Tibial nerve (tissue), 4 donors: Measurements from ENCODE around the gene KCNIP3. TPM values are rescaled to one million over a fixed set of nuclear protein-coding genes. Genes with fewer than 3 reads are reported as not detected.
A peak's percentile ranks its signal among the peaks of the same experiment; 100 is the strongest.
"Not testable (repeated sequence)": the region's sequence is repeated elsewhere in the genome, so short reads cannot be mapped to it uniquely, and the experiment has no call there.

ENCODE experiments used
- DNase-seq, 2 donors: peaks; one replicate each; pipeline ENCODE4 v3.0.0-alpha.2; 2019; ENCODE audit warnings: low spot score in 2 of 2
- H3K27ac ChIP-seq, 4 donors: fragments of 200-600 bp; sonication (generic) in 3 of 4; one replicate each; pipeline ENCODE4 v1.5.1; 2017 to 2019; ENCODE audit warnings: mild to moderate bottlenecking in 1 of 4
- H3K27me3 ChIP-seq, 2 donors: fragments of 200-600 bp; sonication (generic) in 1 of 2; one replicate each; pipeline versions ENCODE4 v1.5.1 to v1.6.0; 2017 to 2019
- H3K36me3 ChIP-seq, 3 donors: fragments of 200-600 bp; sonication (generic); one replicate each; pipeline ENCODE4 v1.5.1; 2018 to 2019
- H3K4me1 ChIP-seq, 4 donors: fragments of 200-600 bp; sonication (generic) in 3 of 4; one replicate each; pipeline ENCODE4 v1.5.1; 2017 to 2019
- H3K4me3 ChIP-seq, 4 donors: fragments of 200-600 bp; sonication (generic) in 3 of 4; one replicate each; pipeline ENCODE4 v1.5.1; 2017 to 2019; ENCODE audit warnings: mild to moderate bottlenecking in 1 of 4, moderate library complexity in 1 of 4
- H3K9me3 ChIP-seq, 4 donors: fragments of 200-600 bp; sonication (generic) in 3 of 4; one replicate each; pipeline ENCODE4 v1.5.1; 2017 to 2019
- EP300 ChIP-seq, 2 donors: sonication (generic); formaldehyde crosslinking; IDR thresholded peaks; one replicate each; pipeline ENCODE4 v1.6.1; 2017; ENCODE audit warnings: antibody characterized with exemption in 2 of 2, mild to moderate bottlenecking in 1 of 2
- WGBS, 2 donors: methylation state at CpG; one replicate each; pipeline ENCODE4 v1.1.5; 2018; 5-methylcytosine and 5-hydroxymethylcytosine counted together
- total RNA-seq, 4 donors: library from RNA; depleted of rRNA; stranded (reverse); fragments of >200 nt; gene quantifications; one replicate each; pipeline ENCODE4 v1.1.0, GENCODE V29; 2016
- TF ChIP-seq, protein P1 (sequence below), 5 experiments: fragments of 200-600 bp in 3 of 5; fragments of 450-650 bp in 2 of 5; sonication (generic) in 3 of 5; IDR thresholded peaks; one replicate each; pipeline ENCODE4 v1.5.1; 2016 to 2019; ENCODE audit warnings: antibody characterized with exemption in 5 of 5, mild to moderate bottlenecking in 3 of 5, moderate library complexity in 2 of 5

KCNIP3 gene
- total RNA-seq, 4 donors from 2014 or later, result 35.1 to 90.8 (median 50.2) TPM

DNA sequence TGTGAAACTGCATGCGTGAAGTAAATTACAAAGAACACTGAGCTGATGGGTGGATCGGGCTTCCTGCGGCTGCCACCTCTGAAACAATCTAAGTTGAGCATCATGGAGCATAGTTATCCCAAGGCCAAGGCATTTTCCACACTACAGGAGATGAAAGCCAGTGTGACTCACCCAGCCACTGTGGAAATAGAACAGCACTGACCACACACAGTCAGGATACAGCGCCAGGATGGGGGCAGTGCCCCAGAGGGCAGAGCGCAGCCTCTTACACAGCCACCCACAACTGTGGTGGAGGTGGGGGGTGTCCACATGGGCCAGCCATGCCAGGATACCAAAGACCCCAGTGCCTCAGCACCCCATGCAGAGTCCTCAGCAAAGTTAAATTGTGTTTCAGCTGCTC, 114.1 kb downstream of the KCNIP3 start:
- not testable (repeated sequence) for DNase-seq, H3K27me3 ChIP-seq, H3K27ac ChIP-seq, H3K9me3 ChIP-seq, H3K4me3 ChIP-seq, H3K4me1 ChIP-seq
- peaks cover 0 to 57% (median 0%) of the 10 kb centered on the region in 3 donors for H3K36me3 ChIP-seq
- WGBS, 2 donors, result 91 to 94% methylated on average over 3 to 5 of the region's 5 CpGs

DNA sequence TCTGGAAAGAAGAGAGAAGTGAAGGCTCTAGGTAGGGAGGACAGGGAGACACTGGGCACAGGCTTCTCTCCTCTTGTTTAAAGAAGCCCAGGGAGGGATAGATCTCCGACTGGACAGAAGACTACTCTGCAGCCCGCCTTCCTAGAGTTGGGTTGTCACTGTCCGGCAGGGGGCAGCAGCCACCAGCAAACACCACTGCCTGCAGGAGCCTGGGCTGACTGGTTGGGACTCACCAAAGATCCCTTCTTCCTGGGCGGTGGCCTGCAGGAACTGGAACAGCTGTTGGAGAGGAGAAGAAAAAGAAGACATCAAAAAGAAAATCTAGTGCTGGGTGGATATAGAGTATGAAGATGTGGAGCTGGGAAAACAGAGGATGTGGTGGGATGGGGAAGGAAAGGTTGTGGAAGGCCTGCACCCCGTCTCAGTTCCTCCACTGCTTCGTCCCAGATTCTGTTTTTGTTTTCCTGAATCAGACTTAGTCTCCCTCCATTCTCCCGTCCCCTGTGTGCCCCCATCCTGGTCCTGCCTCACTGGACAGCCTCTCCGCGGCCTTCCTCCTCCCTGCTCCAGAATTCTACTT, 117.0 kb downstream of the KCNIP3 start:
- WGBS, 2 donors, result 53 to 55% methylated on average over 8 to 9 of the region's 9 CpGs
- H3K9me3 ChIP-seq, H3K27me3 ChIP-seq, H3K27ac ChIP-seq, H3K4me1 ChIP-seq, H3K4me3 ChIP-seq: not testable (repeated sequence)
- TF ChIP-seq EP300 (IDR thresholded peaks at IDR 0.05), result peak in 1 of 2 donors; percentile 13
- TF ChIP-seq, protein P1, sequence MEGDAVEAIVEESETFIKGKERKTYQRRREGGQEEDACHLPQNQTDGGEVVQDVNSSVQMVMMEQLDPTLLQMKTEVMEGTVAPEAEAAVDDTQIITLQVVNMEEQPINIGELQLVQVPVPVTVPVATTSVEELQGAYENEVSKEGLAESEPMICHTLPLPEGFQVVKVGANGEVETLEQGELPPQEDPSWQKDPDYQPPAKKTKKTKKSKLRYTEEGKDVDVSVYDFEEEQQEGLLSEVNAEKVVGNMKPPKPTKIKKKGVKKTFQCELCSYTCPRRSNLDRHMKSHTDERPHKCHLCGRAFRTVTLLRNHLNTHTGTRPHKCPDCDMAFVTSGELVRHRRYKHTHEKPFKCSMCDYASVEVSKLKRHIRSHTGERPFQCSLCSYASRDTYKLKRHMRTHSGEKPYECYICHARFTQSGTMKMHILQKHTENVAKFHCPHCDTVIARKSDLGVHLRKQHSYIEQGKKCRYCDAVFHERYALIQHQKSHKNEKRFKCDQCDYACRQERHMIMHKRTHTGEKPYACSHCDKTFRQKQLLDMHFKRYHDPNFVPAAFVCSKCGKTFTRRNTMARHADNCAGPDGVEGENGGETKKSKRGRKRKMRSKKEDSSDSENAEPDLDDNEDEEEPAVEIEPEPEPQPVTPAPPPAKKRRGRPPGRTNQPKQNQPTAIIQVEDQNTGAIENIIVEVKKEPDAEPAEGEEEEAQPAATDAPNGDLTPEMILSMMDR (IDR thresholded peaks at IDR 0.05), result peak; percentile 73 to 90 (median 76)
- H3K36me3 ChIP-seq, result peaks cover 0 to 41% (median 0%) of the 10 kb centered on the region in 3 donors
- peak; percentile 76 to 85 for DNase-seq

DNA sequence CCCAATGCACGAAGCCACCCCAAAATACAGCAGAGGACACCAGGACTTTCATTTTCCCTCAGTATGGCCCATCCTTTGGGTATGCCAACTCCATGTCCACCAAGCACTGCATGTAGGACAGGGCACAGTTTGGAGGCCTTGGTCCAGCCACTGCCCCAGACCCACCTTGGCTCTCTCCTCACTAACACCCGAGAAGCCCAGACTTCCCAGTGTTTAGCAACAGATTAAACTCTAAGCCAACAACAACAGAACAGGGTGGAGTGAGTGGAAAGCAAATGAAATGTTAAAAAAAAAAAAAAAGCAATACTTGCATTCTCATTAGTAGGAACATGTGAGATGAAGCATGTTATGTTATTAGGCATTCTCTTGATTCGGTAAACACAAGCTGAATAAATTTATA, 118.0 kb downstream of the KCNIP3 start:
- H3K4me1 ChIP-seq, H3K9me3 ChIP-seq, H3K4me3 ChIP-seq, H3K27me3 ChIP-seq, DNase-seq, H3K27ac ChIP-seq: not testable (repeated sequence)
- WGBS, 2 donors, result 63 to 67% methylated on average over 3 of the region's 3 CpGs
- peaks cover 0 to 37% (median 0%) of the 10 kb centered on the region in 3 donors for H3K36me3 ChIP-seq

DNA sequence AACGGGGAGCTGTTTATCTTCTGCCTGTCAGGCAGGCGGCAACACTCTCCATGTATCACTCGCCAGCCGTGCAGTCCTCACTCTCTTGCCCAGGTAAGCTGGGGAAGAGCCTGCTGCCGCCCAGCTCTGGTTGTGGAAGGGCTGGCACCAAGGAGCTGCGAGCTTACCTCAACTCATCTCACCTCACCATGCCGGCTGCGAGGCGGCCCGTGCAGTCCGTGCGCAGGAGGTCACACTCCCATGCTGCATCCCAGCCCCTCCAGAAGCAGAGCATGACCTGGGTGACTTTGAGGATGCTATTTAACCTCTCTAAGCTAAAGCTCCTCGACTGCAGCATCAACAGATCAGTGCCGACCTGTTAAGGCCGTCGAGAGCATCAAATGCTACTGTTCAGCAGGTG, 118.4 kb downstream of the KCNIP3 start:
- not testable (repeated sequence) for H3K4me1 ChIP-seq, H3K27ac ChIP-seq, H3K9me3 ChIP-seq, H3K27me3 ChIP-seq, DNase-seq, H3K4me3 ChIP-seq
- peaks cover 0 to 33% (median 0%) of the 10 kb centered on the region in 3 donors for H3K36me3 ChIP-seq
- 88 to 89% methylated on average over 16 of the region's 16 CpGs for WGBS, 2 donors

DNA sequence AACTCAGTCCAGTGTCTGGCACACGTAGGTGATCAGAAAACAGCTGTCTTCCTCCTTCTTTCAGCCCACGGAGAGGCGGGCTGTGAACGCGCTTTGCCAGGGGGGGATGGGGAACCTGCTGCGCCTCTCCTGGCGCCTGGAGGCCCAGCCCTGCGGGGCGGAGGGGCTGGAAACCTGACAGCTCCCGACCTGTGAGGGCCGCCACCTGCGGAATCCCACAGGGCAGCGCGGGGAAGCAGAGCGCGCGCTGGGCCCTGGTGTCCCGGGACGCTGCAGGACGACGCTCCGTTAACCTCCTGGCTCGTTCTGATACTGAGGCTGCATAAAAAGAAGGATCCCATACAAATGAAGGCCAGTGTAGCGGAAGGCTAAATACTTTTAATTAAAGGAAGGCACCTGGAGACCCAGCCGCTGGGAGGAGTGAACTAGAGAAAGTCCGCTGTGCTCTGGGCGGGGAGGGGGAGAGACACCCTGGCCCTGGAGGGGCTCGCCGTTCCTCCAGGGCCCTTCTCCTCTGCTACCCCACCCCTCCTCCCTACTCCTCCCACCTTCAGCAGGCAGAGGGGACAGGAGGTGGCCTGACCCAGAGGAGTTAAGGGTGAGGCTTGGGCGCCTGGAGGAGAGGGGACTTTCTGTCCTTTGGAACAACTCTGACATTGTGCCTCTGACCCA, 130.2 kb downstream of the KCNIP3 start:
- DNase-seq, H3K4me3 ChIP-seq, H3K9me3 ChIP-seq, H3K27ac ChIP-seq, H3K4me1 ChIP-seq, H3K36me3 ChIP-seq, H3K27me3 ChIP-seq: not testable (repeated sequence)
- 17% methylated on average over 1 of the region's 30 CpGs; no CpG with 5 or more reads in 1 of the 2 donors for WGBS, 2 donors

DNA sequence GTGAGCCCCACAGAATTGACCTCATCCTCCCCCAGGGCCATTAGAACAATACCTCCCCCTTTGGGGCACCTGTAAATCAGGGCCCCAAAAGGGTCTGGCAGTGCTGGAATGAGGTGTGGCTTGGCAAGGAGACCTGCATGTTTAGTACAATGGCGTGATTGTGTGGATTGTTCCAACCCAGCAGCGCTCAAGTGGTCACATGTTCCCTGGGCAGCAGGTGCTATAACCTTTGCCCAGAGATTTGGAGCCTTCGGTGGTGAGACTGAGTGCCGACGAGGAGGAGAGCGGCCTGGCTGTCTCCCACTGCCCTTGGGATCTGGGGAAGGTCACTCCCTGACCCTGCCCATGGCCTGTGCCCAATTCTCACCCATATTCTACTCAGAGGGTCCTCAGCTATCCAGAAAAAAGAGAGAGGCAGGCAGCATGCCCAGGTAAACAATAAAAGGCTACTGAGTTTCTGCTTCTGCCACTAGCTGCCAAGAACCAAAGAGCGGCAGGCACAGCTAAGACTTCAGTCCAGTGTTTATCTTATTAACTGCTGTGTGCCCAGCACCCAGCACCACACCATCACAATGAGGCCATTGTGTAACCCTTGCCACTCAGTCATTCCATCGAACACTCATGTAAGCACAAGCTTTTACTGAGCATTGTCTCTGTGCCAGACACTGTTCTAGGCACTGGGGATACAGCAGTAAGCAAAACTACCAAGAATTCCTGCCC, 132.8 kb downstream of the KCNIP3 start:
- H3K9me3 ChIP-seq, DNase-seq, H3K27ac ChIP-seq, H3K36me3 ChIP-seq, H3K27me3 ChIP-seq, H3K4me1 ChIP-seq, H3K4me3 ChIP-seq: not testable (repeated sequence)
- no CpG with 5 or more reads among the region's 8 CpGs for WGBS, 2 donors

DNA sequence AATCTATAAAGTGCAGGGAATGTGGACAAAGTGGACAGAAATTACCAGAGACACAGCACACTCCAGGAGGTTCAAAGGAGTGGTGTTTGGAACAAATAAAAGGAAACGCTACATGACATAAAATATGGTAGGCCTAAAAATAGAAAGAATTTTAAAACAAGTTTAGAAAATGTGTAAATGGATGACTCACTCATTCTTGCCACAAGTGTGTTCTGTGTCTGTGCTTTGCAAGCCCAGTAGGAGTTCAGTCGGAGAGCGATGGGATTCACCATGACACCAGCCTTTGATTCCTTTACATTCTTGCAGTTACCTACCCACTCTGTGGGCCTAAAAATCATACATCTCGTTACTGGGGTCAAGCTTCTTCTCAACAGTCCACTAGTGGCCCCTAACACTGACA, 136.2 kb downstream of the KCNIP3 start:
- 88 to 100% methylated on average over 1 of the region's 4 CpGs for WGBS, 2 donors
- DNase-seq, H3K36me3 ChIP-seq, H3K4me3 ChIP-seq, H3K27me3 ChIP-seq, H3K27ac ChIP-seq, H3K9me3 ChIP-seq, H3K4me1 ChIP-seq: not testable (repeated sequence)

DNA sequence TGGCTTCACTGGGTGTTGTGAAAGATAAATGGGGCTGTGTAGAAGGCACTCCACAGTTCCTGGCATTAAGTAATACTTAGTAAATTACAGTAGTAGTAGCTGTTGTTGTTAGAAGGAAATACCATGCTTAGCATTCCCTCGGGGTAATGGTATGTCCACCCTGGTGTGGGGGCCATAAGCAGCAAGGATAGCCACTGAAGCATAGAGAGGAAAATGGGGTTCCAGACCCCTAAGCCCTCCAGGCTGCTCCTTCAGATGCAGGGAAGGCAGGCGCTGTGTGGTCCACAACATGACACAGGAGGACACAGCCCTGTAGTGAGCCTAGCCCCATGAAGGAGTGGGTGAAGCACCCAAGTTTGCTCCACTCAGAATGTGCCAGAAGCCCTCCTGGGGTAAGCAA, 136.8 kb downstream of the KCNIP3 start:
- H3K9me3 ChIP-seq, H3K36me3 ChIP-seq, H3K27me3 ChIP-seq, H3K27ac ChIP-seq, DNase-seq, H3K4me1 ChIP-seq, H3K4me3 ChIP-seq: not testable (repeated sequence)
- no CpG with 5 or more reads among the region's 2 CpGs for WGBS, 2 donors

DNA sequence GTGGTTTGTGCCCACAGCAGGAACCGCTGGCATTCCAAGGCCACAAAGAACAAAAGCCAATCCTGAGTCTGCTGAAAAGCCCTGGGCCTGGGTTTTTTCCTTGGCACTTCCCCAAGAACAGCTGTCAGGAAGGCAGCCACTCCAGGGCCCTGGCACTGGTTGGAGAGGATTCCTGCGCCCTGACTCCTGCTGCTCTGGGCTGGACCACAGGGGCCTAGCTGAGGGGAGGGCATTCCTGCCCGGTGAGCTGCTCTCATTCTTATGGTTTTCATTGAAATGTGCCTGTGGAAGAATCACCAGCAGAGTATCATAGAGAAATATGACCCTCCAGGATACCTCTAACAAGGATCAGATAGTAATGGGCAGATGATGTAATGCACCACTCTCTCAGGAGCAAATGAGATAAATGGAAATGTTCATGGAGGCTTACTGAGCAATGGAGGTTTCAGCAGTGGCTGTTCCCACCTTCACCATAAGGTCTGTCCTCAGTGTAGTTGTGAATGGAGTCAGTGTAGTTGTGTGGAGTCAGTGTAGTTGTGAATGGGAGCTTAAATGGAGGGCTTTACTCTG, 137.4 kb downstream of the KCNIP3 start:
- H3K4me1 ChIP-seq, H3K27me3 ChIP-seq, H3K4me3 ChIP-seq, H3K9me3 ChIP-seq, H3K27ac ChIP-seq, DNase-seq, H3K36me3 ChIP-seq: not testable (repeated sequence)
- 20 to 40% methylated on average over 1 of the region's 3 CpGs for WGBS, 2 donors

DNA sequence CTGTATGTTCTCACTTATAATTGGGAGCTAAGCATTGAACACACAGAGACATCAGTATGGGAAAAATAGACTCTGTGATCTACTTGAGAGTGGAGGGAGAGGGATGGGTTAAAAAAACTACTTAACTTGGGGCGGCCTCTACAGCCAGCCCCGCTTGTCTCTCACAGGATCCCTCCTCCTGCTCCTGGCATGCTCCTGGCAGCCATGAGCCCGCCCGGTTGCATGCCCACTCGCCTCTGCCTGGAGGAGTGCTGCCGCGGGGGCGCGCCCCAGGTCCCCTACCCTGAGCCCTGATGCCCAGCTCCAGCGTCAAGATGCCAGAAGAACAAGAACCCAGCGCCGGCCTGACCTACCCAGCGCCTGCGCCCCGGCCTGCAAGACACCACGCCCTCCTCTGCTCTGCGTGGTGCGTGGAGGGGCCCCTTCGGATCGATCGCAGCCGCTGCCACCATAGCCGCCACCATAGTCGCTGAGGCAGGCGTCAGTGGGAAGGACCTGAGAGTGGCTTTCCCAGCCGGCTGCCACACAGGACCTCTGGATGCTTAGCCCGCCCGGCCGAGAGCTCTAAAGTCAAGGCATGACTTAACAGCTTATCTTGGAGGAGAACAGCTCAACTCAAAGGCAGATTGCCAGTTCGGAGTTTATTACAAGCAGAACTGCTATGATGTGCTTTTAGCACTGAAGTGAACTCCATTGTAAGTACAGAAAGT, 138.2 kb downstream of the KCNIP3 start:
- H3K4me3 ChIP-seq, H3K9me3 ChIP-seq, DNase-seq, H3K27ac ChIP-seq, H3K27me3 ChIP-seq, H3K4me1 ChIP-seq, H3K36me3 ChIP-seq: not testable (repeated sequence)
- no CpG with 5 or more reads among the region's 30 CpGs for WGBS, 2 donors
